Measurements from ENCODE around the gene HSPBP1. TPM values are rescaled to one million over a fixed set of nuclear protein-coding genes. Genes with fewer than 3 reads are reported as not detected.

HSPBP1 gene
- total RNA-seq, 1 donor from 2014 or later: 29.1 TPM

- Mint-ChIP-seq H3K36me3 (peaks cover 23% of the 10 kb centered on the region), H3K27ac (no peak overlapping the region), H3K4me3 (no peak overlapping the region), H3K9me3 (no peaks in the 10 kb centered on the region), H3K4me1 (peaks cover 3% of the 10 kb centered on the region), H3K27me3 (ENCODE audit: low read depth) (no peaks in the 10 kb centered on the region)
- no peak for DNase-seq (ENCODE audit: low spot score in 2 of 2, unreplicated experiment in 2 of 2)
- TF ChIP-seq CTCF (IDR thresholded peaks at IDR 0.05; ENCODE audit: unreplicated experiment): no peak
Observed at GRCh38 chr19:55230780-55231179, 49.1 kb downstream of the HSPBP1 start.

DNA sequence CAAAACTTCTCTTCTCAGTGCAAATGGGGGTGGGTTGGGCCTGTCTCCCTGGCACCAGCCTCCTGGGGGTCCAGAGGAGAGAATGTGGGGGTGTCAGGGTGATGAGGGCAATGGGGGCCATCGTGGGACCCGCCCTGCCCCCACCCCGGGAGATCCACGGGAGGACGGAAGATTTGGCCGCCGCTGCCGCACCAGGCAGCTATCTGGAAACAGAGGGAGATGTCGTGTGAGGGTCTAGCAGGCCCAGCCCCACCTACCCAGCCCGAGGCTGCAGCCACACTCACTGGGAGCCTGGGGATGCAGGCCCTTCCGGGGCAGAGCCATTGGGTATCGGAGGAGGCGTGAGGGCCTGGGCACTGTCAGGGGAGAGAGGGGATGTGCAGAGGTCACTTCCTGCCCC is 49.6 kb downstream of the HSPBP1 start:
- H3K4me1 Mint-ChIP-seq: peaks cover 3% of the 10 kb centered on the region
- H3K27ac Mint-ChIP-seq: no peak overlapping the region
- TF ChIP-seq CTCF (IDR thresholded peaks at IDR 0.05; ENCODE audit: unreplicated experiment): no peak
- no peak overlapping the region for H3K4me3 Mint-ChIP-seq
- DNase-seq (ENCODE audit: low spot score in 2 of 2, unreplicated experiment in 2 of 2): no peak
- peaks cover 23% of the 10 kb centered on the region for H3K36me3 Mint-ChIP-seq
- H3K27me3 Mint-ChIP-seq (ENCODE audit: low read depth): no peaks in the 10 kb centered on the region
- H3K9me3 Mint-ChIP-seq: no peaks in the 10 kb centered on the region

- H3K27ac Mint-ChIP-seq: no peak overlapping the region
- TF ChIP-seq CTCF (IDR thresholded peaks at IDR 0.05; ENCODE audit: unreplicated experiment): no peak
- DNase-seq (ENCODE audit: low spot score in 2 of 2, unreplicated experiment in 2 of 2): no peak
- no peaks in the 10 kb centered on the region for H3K9me3 Mint-ChIP-seq
- H3K4me3 Mint-ChIP-seq: no peak overlapping the region
- H3K36me3 Mint-ChIP-seq: peaks cover 18% of the 10 kb centered on the region
- peaks cover 3% of the 10 kb centered on the region for H3K4me1 Mint-ChIP-seq
- H3K27me3 Mint-ChIP-seq (ENCODE audit: low read depth): no peaks in the 10 kb centered on the region
Observed at GRCh38 chr19:55229789-55230182, 50.1 kb downstream of the HSPBP1 start.

DNA sequence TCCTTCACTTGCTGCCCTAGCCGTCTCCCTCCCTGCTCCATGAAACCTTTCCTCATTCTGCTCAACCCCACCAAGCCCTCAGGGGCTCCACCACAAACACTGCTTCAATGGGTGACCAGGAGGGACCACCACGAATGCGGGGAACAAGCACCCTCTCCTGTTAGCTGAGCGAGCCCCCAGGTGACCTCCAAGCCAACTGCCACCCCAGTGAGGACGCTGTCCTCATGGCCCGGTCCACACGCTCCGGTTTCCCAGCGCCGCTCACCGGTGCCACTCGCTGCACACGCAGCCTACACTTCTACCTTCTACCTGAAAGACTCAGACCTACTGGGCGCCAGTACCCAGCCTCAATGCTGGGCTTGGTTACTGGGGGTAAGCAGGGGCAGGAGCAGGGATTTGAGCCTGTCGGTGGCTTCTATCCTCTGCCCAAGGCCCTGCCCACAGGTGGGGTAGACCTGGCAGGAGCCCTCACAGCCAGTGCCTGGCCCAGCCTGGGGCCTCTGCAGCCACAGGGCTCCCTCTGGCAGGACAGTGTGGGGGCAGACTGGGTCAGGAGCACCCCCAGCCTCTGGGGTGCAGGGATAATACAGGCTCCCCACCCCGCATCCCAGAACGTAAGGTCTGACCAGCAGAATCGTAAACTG is 50.6 kb downstream of the HSPBP1 start:
- no peaks in the 10 kb centered on the region for H3K9me3 Mint-ChIP-seq
- no peaks in the 10 kb centered on the region for H3K27me3 Mint-ChIP-seq (ENCODE audit: low read depth)
- H3K36me3 Mint-ChIP-seq: peaks cover 14% of the 10 kb centered on the region
- DNase-seq (ENCODE audit: low spot score in 2 of 2, unreplicated experiment in 2 of 2): no peak
- TF ChIP-seq CTCF (IDR thresholded peaks at IDR 0.05; ENCODE audit: unreplicated experiment): no peak
- no peak overlapping the region for H3K27ac Mint-ChIP-seq
- H3K4me1 Mint-ChIP-seq: peaks cover 3% of the 10 kb centered on the region
- H3K4me3 Mint-ChIP-seq: no peak overlapping the region

DNA sequence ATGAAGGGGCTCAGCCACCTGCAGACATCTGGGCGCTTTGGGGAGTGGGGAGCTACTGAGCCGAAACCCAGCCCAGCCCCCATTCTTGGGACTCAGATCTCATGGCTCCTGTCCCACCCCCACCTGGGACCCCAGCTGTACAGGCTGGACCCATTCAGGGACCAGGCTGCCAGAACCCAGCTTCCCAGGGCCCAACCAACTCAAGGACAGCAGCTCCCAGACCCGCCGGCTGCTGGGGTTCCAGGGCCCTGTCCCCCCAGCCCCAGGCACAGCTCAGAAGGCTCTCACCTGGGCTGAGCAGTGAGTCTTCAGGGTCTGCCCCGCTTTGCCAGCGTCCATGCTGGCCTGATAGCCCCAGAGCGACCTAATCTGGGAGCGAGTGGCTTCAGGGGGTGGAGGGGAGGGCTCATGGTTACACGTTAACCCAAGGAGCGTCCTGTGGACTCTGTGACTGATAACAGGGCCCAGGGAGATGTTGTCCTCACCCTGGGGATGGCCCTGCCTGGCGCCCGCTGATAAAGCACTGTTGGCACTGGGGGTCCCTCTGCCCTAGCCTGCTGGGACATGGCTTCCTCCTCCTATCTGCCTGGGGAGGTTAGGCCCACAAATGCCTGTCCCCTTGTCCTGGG is 51.4 kb downstream of the HSPBP1 start, which contains the start of gene TMEM86B:
Gene TMEM86B, minus strand, starts transcription at position 361 of the 629 bp plus-strand sequence. Its CDS starts 22 bp downstream, at position 339.
- Mint-ChIP-seq H3K36me3 (peaks cover 11% of the 10 kb centered on the region), H3K4me3 (no peak within 1 kb of the TSS), H3K27ac (peak within 1 kb of the TSS; percentile 50), H3K9me3 (no peaks in the 10 kb centered on the region), H3K4me1 (peaks cover 3% of the 10 kb centered on the region), H3K27me3 (ENCODE audit: low read depth) (no peaks in the 10 kb centered on the region)
- no peak for DNase-seq (ENCODE audit: low spot score in 2 of 2, unreplicated experiment in 2 of 2)
- TF ChIP-seq CTCF (IDR thresholded peaks at IDR 0.05; ENCODE audit: unreplicated experiment): no peak

Measured in mesothelial cell of epicardium (in vitro differentiated cells).